ENCODE measurements around the gene ATG14.

ATG14 gene

DNA sequence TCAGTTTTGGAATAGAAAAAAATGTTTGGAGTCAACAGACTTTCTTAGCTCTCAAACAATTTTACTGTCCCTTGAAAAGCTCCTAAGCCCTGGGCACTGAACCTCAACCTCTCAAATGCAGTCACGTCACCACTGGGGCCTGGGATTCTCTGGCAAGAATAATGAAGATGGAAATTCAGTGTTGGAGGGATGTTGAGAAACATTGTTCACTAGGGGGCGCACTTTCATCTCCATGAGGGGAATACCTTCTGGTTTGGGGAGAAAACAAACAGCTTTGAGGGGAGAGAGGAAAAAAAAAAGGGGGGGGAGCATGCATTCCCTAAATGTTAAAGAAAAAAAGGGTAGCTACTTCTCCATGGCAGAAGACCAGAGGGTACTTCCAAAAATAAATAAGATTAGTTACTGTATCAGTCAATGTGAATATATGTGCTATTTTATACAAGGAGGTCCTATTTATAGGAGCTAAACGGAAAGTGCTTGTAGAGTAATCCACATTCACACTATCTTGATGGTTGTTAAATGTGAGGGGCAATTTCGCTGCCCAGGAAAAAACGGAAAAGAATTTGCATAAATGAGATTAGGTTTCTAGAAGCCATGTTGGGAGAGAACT lies 34.6 kb upstream of the ATG14 start (continued):
- no peak for TF ChIP-seq ZNF510 (tag by site-specific recombination; IDR thresholded peaks at IDR 0.05; ENCODE audit: insufficient replicate concordance)
- no peak for TF ChIP-seq ZNF248 (tag by site-specific recombination; IDR thresholded peaks at IDR 0.05)
- no peak for TF ChIP-seq ZNF214 (tag by site-specific recombination; IDR thresholded peaks at IDR 0.05; ENCODE audit: borderline replicate concordance)
- TF ChIP-seq, protein P1, sequence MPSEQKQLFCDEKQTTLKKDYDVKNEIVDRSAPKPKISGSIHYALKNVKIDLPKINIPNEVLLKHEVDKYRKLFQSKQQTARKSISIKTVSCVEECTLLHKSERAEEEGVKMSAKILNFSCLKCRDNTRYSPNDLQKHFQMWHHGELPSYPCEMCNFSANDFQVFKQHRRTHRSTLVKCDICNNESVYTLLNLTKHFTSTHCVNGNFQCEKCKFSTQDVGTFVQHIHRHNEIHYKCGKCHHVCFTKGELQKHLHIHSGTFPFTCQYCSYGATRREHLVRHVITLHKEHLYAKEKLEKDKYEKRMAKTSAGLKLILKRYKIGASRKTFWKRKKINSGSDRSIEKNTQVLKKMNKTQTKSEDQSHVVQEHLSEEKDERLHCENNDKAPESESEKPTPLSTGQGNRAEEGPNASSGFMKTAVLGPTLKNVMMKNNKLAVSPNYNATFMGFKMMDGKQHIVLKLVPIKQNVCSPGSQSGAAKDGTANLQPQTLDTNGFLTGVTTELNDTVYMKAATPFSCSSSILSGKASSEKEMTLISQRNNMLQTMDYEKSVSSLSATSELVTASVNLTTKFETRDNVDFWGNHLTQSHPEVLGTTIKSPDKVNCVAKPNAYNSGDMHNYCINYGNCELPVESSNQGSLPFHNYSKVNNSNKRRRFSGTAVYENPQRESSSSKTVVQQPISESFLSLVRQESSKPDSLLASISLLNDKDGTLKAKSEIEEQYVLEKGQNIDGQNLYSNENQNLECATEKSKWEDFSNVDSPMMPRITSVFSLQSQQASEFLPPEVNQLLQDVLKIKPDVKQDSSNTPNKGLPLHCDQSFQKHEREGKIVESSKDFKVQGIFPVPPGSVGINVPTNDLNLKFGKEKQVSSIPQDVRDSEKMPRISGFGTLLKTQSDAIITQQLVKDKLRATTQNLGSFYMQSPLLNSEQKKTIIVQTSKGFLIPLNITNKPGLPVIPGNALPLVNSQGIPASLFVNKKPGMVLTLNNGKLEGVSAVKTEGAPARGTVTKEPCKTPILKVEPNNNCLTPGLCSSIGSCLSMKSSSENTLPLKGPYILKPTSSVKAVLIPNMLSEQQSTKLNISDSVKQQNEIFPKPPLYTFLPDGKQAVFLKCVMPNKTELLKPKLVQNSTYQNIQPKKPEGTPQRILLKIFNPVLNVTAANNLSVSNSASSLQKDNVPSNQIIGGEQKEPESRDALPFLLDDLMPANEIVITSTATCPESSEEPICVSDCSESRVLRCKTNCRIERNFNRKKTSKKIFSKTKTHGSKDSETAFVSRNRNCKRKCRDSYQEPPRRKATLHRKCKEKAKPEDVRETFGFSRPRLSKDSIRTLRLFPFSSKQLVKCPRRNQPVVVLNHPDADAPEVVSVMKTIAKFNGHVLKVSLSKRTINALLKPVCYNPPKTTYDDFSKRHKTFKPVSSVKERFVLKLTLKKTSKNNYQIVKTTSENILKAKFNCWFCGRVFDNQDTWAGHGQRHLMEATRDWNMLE (tag by site-specific recombination; conservative IDR thresholded peaks at IDR 0.05; ENCODE audit: low read depth) = no peak
- TF ChIP-seq ZEB2 (tag by site-specific recombination; IDR thresholded peaks at IDR 0.05) = no peak
- TF ChIP-seq, protein P2, sequence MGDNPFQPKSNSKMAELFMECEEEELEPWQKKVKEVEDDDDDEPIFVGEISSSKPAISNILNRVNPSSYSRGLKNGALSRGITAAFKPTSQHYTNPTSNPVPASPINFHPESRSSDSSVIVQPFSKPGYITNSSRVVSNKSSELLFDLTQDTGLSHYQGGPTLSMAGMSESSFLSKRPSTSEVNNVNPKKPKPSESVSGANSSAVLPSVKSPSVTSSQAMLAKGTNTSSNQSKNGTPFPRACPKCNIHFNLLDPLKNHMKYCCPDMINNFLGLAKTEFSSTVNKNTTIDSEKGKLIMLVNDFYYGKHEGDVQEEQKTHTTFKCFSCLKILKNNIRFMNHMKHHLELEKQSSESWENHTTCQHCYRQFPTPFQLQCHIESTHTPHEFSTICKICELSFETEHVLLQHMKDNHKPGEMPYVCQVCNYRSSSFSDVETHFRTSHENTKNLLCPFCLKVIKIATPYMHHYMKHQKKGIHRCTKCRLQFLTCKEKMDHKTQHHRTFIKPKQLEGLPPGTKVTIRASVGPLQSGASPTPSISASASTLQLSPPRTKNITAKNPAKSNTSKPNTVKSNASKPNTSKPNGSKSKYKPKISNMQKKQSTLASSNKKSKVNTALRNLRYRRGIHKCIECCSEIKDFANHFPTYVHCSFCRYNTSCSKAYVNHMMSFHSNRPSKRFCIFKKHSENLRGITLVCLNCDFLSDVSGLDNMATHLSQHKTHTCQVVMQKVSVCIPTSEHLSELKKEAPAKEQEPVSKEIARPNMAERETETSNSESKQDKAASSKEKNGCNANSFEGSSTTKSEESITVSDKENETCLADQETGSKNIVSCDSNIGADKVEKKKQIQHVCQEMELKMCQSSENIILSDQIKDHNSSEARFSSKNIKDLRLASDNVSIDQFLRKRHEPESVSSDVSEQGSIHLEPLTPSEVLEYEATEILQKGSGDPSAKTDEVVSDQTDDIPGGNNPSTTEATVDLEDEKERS (tag by site-specific recombination; IDR thresholded peaks at IDR 0.05) = no peak
- TF ChIP-seq, protein P3, sequence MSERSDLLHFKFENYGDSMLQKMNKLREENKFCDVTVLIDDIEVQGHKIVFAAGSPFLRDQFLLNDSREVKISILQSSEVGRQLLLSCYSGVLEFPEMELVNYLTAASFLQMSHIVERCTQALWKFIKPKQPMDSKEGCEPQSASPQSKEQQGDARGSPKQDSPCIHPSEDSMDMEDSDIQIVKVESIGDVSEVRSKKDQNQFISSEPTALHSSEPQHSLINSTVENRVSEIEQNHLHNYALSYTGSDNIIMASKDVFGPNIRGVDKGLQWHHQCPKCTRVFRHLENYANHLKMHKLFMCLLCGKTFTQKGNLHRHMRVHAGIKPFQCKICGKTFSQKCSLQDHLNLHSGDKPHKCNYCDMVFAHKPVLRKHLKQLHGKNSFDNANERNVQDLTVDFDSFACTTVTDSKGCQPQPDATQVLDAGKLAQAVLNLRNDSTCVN (tag by site-specific recombination; optimal IDR thresholded peaks at IDR 0.05) = no peak
- TF ChIP-seq, protein P4, sequence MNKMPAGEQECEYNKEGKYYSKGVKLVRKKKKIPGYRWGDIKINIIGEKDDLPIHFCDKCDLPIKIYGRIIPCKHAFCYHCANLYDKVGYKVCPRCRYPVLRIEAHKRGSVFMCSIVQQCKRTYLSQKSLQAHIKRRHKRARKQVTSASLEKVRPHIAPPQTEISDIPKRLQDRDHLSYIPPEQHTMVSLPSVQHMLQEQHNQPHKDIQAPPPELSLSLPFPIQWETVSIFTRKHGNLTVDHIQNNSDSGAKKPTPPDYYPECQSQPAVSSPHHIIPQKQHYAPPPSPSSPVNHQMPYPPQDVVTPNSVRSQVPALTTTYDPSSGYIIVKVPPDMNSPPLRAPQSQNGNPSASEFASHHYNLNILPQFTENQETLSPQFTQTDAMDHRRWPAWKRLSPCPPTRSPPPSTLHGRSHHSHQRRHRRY (tag by site-specific recombination; IDR thresholded peaks at IDR 0.05) = no peak
- TF ChIP-seq, protein P5, sequence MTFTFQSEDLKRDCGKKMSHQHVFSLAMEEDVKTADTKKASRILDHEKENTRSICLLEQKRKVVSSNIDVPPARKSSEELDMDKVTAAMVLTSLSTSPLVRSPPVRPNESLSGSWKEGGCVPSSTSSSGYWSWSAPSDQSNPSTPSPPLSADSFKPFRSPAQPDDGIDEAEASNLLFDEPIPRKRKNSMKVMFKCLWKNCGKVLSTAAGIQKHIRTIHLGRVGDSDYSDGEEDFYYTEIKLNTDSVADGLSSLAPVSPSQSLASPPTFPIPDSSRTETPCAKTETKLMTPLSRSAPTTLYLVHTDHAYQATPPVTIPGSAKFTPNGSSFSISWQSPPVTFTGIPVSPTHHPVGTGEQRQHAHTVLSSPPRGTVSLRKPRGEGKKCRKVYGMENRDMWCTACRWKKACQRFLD (tag by site-specific recombination; IDR thresholded peaks at IDR 0.05) = no peak
- no peak for TF ChIP-seq SP2 (tag by site-specific recombination; IDR thresholded peaks at IDR 0.05)
- TF ChIP-seq ZNF16 (tag by site-specific recombination; IDR thresholded peaks at IDR 0.05; ENCODE audit: low read depth) = no peak
- TF ChIP-seq RBAK (tag by site-specific recombination; IDR thresholded peaks at IDR 0.05) = no peak
- no peak for TF ChIP-seq ZNF843 (tag by site-specific recombination; IDR thresholded peaks at IDR 0.05)
- TF ChIP-seq, protein P6, sequence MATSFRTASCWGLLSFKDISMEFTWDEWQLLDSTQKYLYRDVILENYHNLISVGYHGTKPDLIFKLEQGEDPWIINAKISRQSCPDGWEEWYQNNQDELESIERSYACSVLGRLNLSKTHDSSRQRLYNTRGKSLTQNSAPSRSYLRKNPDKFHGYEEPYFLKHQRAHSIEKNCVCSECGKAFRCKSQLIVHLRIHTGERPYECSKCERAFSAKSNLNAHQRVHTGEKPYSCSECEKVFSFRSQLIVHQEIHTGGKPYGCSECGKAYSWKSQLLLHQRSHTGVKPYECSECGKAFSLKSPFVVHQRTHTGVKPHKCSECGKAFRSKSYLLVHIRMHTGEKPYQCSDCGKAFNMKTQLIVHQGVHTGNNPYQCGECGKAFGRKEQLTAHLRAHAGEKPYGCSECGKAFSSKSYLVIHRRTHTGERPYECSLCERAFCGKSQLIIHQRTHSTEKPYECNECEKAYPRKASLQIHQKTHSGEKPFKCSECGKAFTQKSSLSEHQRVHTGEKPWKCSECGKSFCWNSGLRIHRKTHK (tag by site-specific recombination; IDR thresholded peaks at IDR 0.05) = no peak
- TF ChIP-seq, protein P7, sequence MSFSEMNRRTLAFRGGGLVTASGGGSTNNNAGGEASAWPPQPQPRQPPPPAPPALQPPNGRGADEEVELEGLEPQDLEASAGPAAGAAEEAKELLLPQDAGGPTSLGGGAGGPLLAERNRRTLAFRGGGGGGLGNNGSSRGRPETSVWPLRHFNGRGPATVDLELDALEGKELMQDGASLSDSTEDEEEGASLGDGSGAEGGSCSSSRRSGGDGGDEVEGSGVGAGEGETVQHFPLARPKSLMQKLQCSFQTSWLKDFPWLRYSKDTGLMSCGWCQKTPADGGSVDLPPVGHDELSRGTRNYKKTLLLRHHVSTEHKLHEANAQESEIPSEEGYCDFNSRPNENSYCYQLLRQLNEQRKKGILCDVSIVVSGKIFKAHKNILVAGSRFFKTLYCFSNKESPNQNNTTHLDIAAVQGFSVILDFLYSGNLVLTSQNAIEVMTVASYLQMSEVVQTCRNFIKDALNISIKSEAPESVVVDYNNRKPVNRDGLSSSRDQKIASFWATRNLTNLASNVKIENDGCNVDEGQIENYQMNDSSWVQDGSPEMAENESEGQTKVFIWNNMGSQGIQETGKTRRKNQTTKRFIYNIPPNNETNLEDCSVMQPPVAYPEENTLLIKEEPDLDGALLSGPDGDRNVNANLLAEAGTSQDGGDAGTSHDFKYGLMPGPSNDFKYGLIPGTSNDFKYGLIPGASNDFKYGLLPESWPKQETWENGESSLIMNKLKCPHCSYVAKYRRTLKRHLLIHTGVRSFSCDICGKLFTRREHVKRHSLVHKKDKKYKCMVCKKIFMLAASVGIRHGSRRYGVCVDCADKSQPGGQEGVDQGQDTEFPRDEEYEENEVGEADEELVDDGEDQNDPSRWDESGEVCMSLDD (tag by site-specific recombination; IDR thresholded peaks at IDR 0.05) = no peak
- TF ChIP-seq, protein P8, sequence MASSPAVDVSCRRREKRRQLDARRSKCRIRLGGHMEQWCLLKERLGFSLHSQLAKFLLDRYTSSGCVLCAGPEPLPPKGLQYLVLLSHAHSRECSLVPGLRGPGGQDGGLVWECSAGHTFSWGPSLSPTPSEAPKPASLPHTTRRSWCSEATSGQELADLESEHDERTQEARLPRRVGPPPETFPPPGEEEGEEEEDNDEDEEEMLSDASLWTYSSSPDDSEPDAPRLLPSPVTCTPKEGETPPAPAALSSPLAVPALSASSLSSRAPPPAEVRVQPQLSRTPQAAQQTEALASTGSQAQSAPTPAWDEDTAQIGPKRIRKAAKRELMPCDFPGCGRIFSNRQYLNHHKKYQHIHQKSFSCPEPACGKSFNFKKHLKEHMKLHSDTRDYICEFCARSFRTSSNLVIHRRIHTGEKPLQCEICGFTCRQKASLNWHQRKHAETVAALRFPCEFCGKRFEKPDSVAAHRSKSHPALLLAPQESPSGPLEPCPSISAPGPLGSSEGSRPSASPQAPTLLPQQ (tag by site-specific recombination; IDR thresholded peaks at IDR 0.05) = no peak
- no peak for TF ChIP-seq ZNF514 (tag by site-specific recombination; IDR thresholded peaks at IDR 0.05)
- no peak for TF ChIP-seq SETDB1 (IDR thresholded peaks at IDR 0.05; ENCODE audit: insufficient read length, low read length)
- TF ChIP-seq ZNF670 (tag by site-specific recombination; IDR thresholded peaks at IDR 0.05; ENCODE audit: low read depth) = no peak
- TF ChIP-seq GFI1B (tag by site-specific recombination; IDR thresholded peaks at IDR 0.05) = no peak
- TF ChIP-seq SCRT1 (tag by site-specific recombination; IDR thresholded peaks at IDR 0.05; ENCODE audit: borderline replicate concordance) = no peak
- no peak for TF ChIP-seq GLIS2 (tag by site-specific recombination; IDR thresholded peaks at IDR 0.05)
